ENCODE measurements around the gene FOXF2.

DNA sequence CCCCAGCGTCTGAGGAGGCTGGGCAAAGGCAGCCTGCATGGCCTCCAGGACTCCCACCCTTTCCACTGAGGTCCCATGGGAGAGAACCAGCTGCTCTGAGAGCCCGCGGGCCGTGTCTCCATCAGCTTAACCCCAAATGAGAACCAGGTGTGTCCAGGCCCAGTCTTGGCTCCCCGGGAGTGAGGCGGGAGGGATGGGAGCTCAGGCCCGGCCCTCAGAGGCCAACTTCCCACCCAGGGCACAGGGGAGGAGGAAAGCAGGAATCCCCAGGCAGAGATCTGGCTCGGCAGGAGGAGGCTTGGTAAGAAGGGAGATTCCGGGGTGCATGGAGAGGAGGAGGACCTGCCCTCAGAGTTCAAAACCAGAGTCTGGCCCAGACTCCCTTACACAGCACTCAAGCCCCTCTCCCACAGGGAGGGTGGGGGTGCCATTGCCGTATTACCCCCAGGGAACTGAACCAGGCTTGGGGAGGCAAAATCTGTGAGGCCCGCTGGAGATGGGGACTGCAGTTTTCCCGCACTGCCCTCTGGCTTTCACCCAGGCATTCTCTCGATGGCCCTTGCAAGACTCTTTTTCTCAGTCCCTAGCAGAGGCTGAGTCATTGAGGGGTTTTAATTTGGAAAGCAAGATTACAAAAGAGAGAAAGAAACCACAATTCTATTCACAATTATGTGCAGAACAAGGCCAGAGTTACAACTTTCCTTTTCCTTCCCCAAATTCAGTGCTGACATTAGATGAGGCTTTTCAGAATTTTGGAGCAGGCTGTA, 17.1 kb downstream of the FOXF2 start:
- TF ChIP-seq, protein P1, sequence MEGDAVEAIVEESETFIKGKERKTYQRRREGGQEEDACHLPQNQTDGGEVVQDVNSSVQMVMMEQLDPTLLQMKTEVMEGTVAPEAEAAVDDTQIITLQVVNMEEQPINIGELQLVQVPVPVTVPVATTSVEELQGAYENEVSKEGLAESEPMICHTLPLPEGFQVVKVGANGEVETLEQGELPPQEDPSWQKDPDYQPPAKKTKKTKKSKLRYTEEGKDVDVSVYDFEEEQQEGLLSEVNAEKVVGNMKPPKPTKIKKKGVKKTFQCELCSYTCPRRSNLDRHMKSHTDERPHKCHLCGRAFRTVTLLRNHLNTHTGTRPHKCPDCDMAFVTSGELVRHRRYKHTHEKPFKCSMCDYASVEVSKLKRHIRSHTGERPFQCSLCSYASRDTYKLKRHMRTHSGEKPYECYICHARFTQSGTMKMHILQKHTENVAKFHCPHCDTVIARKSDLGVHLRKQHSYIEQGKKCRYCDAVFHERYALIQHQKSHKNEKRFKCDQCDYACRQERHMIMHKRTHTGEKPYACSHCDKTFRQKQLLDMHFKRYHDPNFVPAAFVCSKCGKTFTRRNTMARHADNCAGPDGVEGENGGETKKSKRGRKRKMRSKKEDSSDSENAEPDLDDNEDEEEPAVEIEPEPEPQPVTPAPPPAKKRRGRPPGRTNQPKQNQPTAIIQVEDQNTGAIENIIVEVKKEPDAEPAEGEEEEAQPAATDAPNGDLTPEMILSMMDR (IDR thresholded peaks at IDR 0.05) = no peak
- TF ChIP-seq POLR2AphosphoS5 (IDR thresholded peaks at IDR 0.05) (no peak), POLR2A (IDR thresholded peaks at IDR 0.05) (no peak)

All from prostate gland (tissue), 2 donors.